Mucosa of rectum (tissue), 2 donors: ENCODE results near the gene TGM5.
"Not testable (repeated sequence)": the region's sequence is repeated elsewhere in the genome, so short reads cannot be mapped to it uniquely, and the experiment has no call there.

Source experiments
- H3K27ac ChIP-seq, 2 donors: one replicate each; pipeline ENCODE4 v1.7.0; 2013; ENCODE audit warnings: inconsistent platforms in 2 of 2, low read depth in 2 of 2, low read length in 2 of 2
- H3K27me3 ChIP-seq, 2 donors: one replicate each; pipeline ENCODE4 v1.7.0; 2013; ENCODE audit warnings: low read length in 2 of 2; ENCODE audit not compliant: control insufficient read depth in 2 of 2, insufficient read depth in 2 of 2
- H3K36me3 ChIP-seq, 2 donors: one replicate each; pipeline ENCODE4 v1.7.0; 2013; ENCODE audit warnings: low read length in 2 of 2; ENCODE audit not compliant: control insufficient read depth in 2 of 2, insufficient read depth in 2 of 2
- H3K4me1 ChIP-seq, 2 donors: one replicate each; pipeline ENCODE4 v1.7.0; 2013; ENCODE audit warnings: low read length in 2 of 2, mild to moderate bottlenecking in 1 of 2; ENCODE audit not compliant: control insufficient read depth in 2 of 2, insufficient read depth in 2 of 2
- H3K4me3 ChIP-seq, 2 donors: one replicate each; pipeline ENCODE4 v1.7.0; 2013; ENCODE audit warnings: low read length in 2 of 2
- H3K9ac ChIP-seq, 2 donors: one replicate each; pipeline ENCODE4 v1.7.0; 2013; ENCODE audit warnings: low read length in 2 of 2, low read depth in 1 of 2, mild to moderate bottlenecking in 1 of 2
- H3K9me3 ChIP-seq, 2 donors: one replicate each; pipeline ENCODE4 v1.7.0; 2013; ENCODE audit warnings: low read length in 2 of 2; ENCODE audit not compliant: control insufficient read depth in 2 of 2
- donor health status: healthy.
- donor health status: Normal muscosa, but diverticular disease.

The TGM5 gene

GRCh38 chr15:43289656-43290055, 22.9 kb upstream of the TGM5 start:
- peaks cover 7 to 11% of the 10 kb centered on the region in 2 donors for H3K27me3 ChIP-seq
- not testable (repeated sequence) for H3K9me3 ChIP-seq, H3K9ac ChIP-seq, H3K27ac ChIP-seq, H3K4me1 ChIP-seq, H3K4me3 ChIP-seq, H3K36me3 ChIP-seq

DNA sequence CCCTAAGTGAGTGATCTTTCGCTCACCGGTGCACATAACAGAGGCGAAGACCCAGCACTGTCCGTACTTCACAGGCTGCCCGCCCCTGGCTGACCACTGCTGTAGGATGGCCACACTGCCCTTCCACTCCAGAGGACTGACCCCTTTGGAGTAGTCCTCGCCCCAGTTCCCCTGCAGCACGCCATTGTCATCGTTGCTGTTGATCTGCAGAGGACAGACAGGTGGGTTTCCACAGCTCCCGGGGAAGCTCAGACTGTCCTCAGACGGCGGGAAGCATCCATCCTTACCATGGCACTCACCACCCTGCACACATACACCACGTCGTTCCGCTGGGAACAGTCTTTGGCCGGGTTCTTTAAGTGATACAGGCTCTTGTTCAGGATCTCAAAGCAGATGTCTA, 20.5 kb upstream of the TGM5 start:
- Histone ChIP-seq H3K27me3 (no peaks in the 10 kb centered on the region), H3K9me3 (no peaks in the 10 kb centered on the region), H3K4me1 (no peaks in the 10 kb centered on the region), H3K4me3 (no peak overlapping the region), H3K9ac (no peak overlapping the region), H3K36me3 (no peaks in the 10 kb centered on the region), H3K27ac (no peak overlapping the region)

- Histone ChIP-seq H3K36me3 (no peaks in the 10 kb centered on the region), H3K4me3 (no peak overlapping the region), H3K9me3 (no peaks in the 10 kb centered on the region), H3K27me3 (no peaks in the 10 kb centered on the region), H3K9ac (no peak overlapping the region), H3K27ac (no peak overlapping the region), H3K4me1 (no peaks in the 10 kb centered on the region)
Observed at GRCh38 chr15:43286074-43286473, 19.3 kb upstream of the TGM5 start.

GRCh38 chr15:43285609-43286037, 18.9 kb upstream of the TGM5 start:
- H3K9ac ChIP-seq: no peak overlapping the region
- H3K36me3 ChIP-seq: no peaks in the 10 kb centered on the region
- H3K9me3 ChIP-seq: no peaks in the 10 kb centered on the region
- H3K27me3 ChIP-seq: no peaks in the 10 kb centered on the region
- H3K4me1 ChIP-seq: no peaks in the 10 kb centered on the region
- no peak overlapping the region for H3K4me3 ChIP-seq
- H3K27ac ChIP-seq: no peak overlapping the region

GRCh38 chr15:43283526-43283925, 16.8 kb upstream of the TGM5 start:
- Histone ChIP-seq H3K27ac (no peak overlapping the region), H3K9me3 (no peaks in the 10 kb centered on the region), H3K9ac (no peak overlapping the region), H3K36me3 (no peaks in the 10 kb centered on the region), H3K4me1 (no peaks in the 10 kb centered on the region), H3K4me3 (no peak overlapping the region), H3K27me3 (no peaks in the 10 kb centered on the region)

GRCh38 chr15:43281926-43282602, 15.3 kb upstream of the TGM5 start:
- Histone ChIP-seq H3K9ac (no peak overlapping the region), H3K27ac (no peak overlapping the region), H3K4me3 (no peak overlapping the region), H3K27me3 (no peaks in the 10 kb centered on the region), H3K4me1 (no peaks in the 10 kb centered on the region), H3K9me3 (no peaks in the 10 kb centered on the region), H3K36me3 (no peaks in the 10 kb centered on the region)

DNA sequence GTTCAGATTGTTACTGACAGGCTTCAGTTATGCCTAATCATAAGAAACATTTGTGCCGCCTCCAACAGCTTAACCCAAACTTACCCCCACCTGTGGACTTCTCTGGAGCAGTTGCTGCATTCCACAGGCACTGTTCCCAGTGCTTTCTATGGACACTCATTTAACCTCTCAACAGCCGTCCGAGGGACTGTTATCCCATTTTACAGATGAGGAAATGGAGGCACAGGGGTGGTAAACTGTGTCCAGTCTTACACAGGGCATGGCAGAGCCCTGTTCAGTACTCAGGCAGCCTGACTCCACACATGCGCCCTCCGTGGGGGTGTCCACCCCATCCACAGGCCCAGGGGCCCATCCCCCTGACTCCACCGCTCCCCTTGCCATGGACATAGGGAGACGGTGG, 14.3 kb upstream of the TGM5 start:
- Histone ChIP-seq H3K4me1 (no peaks in the 10 kb centered on the region), H3K9me3 (no peaks in the 10 kb centered on the region), H3K4me3 (no peak overlapping the region), H3K27me3 (no peaks in the 10 kb centered on the region), H3K36me3 (no peaks in the 10 kb centered on the region), H3K27ac (no peak overlapping the region), H3K9ac (no peak overlapping the region)

GRCh38 chr15:43279496-43279895, 12.8 kb upstream of the TGM5 start:
- Histone ChIP-seq H3K4me1 (no peaks in the 10 kb centered on the region), H3K27me3 (no peaks in the 10 kb centered on the region), H3K4me3 (no peak overlapping the region), H3K36me3 (no peaks in the 10 kb centered on the region), H3K9me3 (no peaks in the 10 kb centered on the region), H3K27ac (no peak overlapping the region), H3K9ac (no peak overlapping the region)

DNA sequence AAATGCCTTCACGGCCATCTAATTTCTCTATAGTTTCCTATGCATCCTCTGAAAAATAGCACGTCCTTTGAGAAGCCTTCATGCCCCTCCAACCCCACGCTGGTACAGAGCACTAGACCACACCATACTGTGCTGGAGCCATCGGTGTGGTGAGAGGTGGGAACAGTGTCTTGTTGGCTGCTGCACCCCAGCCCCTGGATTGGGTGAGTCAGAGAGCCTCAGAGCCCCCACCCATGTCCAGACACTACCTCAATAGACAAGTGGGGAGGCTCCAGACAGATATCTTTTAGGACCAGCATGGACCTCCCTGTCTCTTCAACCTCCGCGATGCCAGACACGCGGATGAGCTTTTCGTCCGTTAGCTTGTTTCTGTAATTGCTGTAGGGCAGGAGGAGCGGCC, 12.1 kb upstream of the TGM5 start:
- Histone ChIP-seq H3K27ac (no peak overlapping the region), H3K4me3 (no peak overlapping the region), H3K27me3 (no peaks in the 10 kb centered on the region), H3K4me1 (no peaks in the 10 kb centered on the region), H3K9me3 (no peaks in the 10 kb centered on the region), H3K36me3 (no peaks in the 10 kb centered on the region), H3K9ac (no peak overlapping the region)

GRCh38 chr15:43277901-43278300, 11.2 kb upstream of the TGM5 start:
- Histone ChIP-seq H3K4me3 (no peak overlapping the region), H3K4me1 (no peaks in the 10 kb centered on the region), H3K9me3 (no peaks in the 10 kb centered on the region), H3K36me3 (no peaks in the 10 kb centered on the region), H3K9ac (no peak overlapping the region), H3K27me3 (no peaks in the 10 kb centered on the region), H3K27ac (no peak overlapping the region)
